Erythroblast (primary cell): Measurements from ENCODE around the gene NKD2.

Experiments
- GATA1 ChIP-seq: IDR thresholded peaks from 2 replicates; pipeline ENCODE4 v1.6.1; 2011; ENCODE audit warnings: low read depth, mild to moderate bottlenecking, control low read depth, low read length, moderate library complexity
- POLR2A ChIP-seq: IDR thresholded peaks from 2 replicates; pipeline ENCODE4 v1.6.1; 2011; ENCODE audit warnings: mild to moderate bottlenecking, low read length

GRCh38 chr5:1064383-1065142 is 56.0 kb downstream of the NKD2 start:
- TF ChIP-seq POLR2A (no peak), GATA1 (no peak)
